NCI-H1417 (cell line): ENCODE data around the gene DUSP12.

Experiments used
- DNase-seq, 3 experiments: peaks; one replicate each; lab custom pipeline; 2025; lab: John Stamatoyannopoulos, UW

Gene DUSP12

DNA sequence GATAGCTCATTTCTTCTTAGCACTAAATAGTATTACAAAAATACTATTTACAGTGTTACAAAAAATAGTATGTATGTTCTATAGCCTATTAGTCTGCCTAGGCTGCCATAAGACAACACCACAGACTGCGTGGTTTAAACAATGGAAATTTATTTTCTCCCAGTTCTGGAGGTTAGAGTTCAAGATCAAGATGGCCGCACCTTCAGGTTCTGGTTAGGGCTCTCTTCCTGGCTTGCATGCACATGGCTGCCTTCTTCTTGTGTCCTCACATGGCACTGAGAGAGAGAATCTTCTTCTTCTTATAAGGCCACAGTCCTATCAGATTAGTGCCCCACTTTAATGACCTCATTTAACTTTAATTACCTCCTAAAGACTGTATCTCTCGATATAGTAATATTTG is 20.7 kb downstream of the DUSP12 start:
- no peak for DNase-seq

GRCh38 chr1:161771161-161771560 is 21.6 kb downstream of the DUSP12 start:
- DNase-seq: no peak

DNA sequence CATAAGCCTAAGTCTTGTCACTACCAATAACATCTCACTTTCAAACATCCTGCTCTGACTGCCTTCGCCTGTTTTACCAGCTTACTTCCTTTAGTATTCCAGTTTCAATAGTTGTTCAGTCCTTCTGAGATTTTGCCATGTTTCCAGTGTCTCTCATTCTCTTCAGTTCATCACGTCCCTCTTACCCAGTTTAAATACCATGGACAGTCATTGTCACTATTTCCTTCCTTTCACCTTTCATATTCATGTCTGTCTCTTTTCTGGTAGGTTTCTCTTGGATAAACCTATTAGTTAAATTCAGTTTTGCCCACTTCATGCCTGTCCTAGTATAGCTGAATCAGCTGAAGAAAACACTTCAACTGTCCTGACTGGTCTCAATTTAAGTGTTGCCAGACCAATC is 22.4 kb downstream of the DUSP12 start:
- DNase-seq: no peak

GRCh38 chr1:161772397-161772796 is 22.8 kb downstream of the DUSP12 start:
- no peak for DNase-seq

GRCh38 chr1:161773791-161774190 is 24.2 kb downstream of the DUSP12 start:
- DNase-seq: no peak

- no peak for DNase-seq
These were observed 27.7 kb downstream of the DUSP12 start for GRCh38 chr1:161777261-161777660.

- no peak for DNase-seq
These were observed 28.9 kb downstream of the DUSP12 start for GRCh38 chr1:161778522-161778921.

DNA sequence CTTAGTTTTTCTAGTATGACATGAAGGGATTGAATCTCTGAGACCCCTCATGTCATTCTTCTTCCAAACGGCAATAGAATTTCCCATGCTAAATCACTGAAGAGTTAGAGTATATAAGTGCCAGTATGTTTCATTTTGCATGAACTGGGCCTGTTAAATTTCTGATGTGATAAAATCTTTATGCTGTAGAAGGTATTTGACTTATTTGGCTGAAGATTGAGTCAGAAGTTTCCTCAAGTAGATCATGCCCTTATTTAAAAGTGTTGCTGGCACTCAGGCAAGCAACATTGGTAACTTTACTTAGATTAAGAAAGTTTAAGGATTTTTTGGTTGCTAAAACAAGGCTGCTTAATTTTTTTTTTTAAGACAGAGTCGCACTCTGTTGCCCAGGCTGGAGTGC is 29.8 kb downstream of the DUSP12 start:
- DNase-seq: no peak

DNA sequence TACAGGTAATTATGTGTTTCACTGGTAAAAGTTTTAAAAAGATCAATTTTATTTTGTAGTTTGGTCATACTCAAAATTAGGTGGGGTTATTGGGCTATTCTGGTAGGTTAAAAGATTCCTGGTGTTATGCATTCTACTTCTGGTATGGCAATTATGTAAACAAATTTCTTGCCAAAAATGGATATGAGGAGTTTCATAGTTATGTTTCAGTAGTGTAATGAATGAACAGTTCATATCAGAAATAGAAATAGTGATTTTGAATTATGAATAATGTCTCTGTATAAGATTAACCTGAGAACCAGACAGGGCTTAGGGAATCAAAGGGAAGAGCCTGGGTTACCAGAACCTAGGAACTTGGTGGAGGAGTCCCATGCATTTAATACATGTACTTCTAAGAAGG is 32.4 kb downstream of the DUSP12 start:
- no peak for DNase-seq

- DNase-seq: no peak
These were observed 33.3 kb downstream of the DUSP12 start for GRCh38 chr1:161782886-161783285.

- no peak for DNase-seq
These were observed 35.4 kb downstream of the DUSP12 start for GRCh38 chr1:161784968-161785367.

DNA sequence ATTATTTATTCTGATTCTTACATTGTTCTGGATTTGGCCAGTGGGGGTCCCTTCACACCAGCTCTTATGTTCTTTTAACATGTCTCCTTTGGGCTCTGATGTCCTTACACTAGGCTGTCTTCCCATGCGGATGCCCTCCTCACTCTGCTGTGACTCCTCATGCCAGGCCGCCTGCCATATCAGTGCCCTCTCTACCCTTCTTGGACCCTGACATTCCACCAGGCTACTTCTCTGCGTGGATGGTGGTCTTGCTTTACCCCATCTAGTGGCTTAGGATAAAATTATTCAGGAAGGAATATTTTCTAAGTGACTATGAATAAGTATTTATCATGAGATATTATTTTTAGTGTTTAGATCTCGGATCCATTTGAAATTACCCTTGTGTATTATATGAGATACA is 37.8 kb downstream of the DUSP12 start:
- no peak for DNase-seq

GRCh38 chr1:161790587-161791317 is 41.2 kb downstream of the DUSP12 start:
- DNase-seq: no peak

DNA sequence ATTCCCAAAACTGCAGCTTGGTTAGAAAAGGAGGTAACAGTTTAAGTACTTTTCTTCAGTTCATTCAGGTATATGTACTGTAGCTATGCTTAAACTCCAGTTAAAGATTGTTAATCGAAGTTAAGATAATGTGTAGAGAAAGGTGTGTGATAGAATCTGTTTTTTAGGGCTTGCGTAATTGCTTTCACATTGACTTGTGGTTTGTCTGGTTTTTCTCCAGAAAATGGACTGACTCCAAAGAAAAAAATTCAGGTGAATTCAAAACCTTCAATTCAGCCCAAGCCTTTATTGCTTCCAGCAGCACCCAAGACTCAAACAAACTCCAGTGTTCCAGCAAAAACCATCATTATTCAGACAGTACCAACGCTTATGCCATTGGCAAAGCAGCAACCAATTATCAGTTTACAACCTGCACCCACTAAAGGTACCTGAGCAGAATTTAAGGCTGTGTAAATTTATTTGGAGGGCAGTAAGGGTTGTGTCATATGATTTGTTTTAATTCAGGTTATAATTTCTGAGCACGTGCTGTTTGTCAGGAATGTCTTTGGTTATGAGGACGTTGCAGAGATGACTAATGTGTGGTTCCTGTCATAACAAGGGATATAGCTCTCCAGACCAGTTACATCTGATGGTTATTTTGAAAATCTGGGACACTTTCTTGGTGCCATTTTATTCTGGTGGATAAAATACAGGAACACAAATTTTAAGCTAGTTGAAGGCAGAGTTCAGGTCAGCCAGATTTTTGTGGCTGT is 42.5 kb downstream of the DUSP12 start:
- no peak for DNase-seq

DNA sequence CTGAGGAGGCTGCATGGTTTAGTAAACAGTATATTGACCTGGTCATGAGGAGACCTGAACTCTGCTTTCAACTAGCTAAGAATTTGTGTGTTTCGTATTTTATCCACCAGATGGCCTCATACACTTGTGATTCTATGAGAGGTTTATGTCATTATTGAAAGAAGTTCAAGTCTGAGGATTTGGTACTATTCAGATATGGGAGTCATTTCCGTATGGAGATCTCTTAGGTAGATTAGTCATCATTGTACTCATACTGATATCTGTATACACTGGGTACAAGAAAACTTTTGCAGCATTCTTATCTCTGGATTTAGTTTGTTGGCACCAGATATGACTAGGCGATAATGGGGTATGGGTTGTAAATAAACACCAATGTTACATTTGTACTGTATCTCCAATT is 43.2 kb downstream of the DUSP12 start:
- DNase-seq: peak; percentile 40 to 81 (median 81)

DNA sequence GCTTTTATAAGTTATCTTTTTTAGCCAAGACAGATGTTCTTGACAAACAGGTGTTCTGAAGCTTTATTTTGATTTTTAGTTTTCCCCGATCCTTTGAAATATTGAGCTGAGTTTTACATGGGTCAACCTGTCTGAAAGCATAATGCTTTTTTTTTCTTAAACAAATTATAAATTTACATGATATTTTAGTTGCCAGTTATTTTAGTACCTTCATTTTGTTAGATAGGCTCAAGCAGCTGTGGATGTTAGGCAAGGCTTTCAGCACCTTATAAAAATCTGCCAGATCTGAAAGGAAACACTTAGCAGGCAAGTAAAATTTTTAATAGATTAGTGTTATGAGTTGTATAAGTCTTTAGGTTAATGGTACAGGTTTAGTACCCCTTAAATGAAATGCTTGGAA is 50.2 kb downstream of the DUSP12 start:
- DNase-seq: no peak

GRCh38 chr1:161801955-161802354 is 52.4 kb downstream of the DUSP12 start:
- DNase-seq: peak in 2 of 3 experiments; percentile 22 to 60

DNA sequence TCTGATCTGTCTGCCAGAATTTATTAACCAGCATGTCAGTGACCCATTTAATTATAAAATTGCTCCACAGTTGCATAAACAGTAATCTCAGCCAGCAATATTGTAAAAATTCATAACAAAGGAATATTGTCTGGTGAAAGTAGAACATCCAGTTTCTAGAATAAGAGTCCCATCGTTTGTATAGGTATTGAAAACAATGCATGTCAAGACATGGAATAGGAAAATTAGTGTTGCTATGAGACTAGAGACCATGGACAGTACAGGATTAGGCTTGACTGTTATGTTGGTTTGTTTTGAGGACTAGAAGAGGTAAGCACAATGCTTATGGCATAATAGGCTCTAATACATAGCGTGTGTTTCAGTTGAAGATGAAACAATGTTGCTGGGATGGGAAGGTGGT is 53.6 kb downstream of the DUSP12 start:
- peak in 1 of 3 experiments; percentile 14 for DNase-seq

DNA sequence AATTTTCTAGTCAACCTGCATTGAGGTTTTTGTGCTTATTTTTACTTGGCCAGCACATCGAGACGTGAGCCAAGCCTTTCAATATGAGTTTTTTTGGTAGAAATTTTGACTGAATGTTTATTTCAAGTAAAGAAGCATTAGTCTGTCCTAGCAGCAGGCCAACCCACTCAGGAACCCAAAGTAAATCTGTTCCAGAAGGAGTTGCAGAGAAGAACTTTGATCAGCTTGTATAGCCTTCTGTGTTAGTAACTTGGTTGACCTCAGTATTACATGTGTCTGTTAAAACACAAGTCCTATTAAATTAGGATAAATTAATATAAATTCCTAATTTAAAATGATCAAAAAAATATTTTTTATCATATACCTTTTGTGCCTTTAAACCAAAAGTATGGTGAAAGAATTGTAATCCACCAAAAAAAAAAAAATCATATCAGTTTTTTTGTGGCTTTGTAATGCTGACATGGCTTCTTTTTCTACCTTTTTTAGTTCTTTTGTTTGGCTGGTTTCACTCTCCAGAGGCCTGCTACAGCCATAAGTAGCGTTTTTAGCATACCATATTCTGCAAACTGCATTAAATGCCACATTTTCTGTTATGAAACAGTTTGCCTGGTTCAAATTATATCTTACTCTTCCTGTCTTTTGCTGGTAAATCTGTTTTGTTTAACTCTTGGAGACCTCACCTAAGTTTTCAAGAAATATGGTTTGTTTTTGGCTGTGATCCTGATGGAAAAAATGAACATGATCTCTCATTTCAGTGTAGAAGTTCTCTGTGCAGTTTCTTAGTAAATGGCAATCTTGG is 56.0 kb downstream of the DUSP12 start:
- DNase-seq: no peak
